ENCODE results near the gene ETS1.

DNA sequence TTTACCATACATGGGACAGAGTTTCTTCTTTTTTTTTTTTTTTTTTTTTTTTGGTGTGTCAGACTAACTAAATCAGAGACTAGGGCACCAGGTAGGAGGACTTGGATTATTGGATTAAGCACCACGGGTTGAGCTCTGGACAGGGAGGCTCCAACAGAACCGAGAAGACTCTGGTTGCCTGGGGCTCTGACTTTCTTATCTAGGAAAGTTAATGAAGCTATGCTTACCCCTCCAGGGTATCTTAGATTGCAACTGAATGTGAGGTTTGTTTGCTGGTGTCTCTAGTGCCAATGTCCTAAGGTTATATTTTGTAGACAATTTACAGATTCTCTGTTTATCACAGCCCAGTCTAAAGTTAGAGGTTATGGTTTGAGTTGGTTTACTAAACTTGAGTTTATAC, 18.1 kb downstream of the ETS1 start:
- no peak for TF ChIP-seq POLR2A (IDR thresholded peaks at IDR 0.05; ENCODE audit: extremely low read depth, insufficient read length)
- no peak for TF ChIP-seq CTCF (IDR thresholded peaks at IDR 0.05; ENCODE audit: low read depth, low read length)
- TF ChIP-seq MYC (IDR thresholded peaks at IDR 0.05; ENCODE audit: low read depth, low read length) = no peak
- no peak for TF ChIP-seq MAX (IDR thresholded peaks at IDR 0.05; ENCODE audit: low read depth, low read length)
